Liver (tissue), 9 donors: ENCODE results near the gene CIAO3. TPM values are rescaled to one million over a fixed set of nuclear protein-coding genes. Genes with fewer than 3 reads are reported as not detected.

Experiments used
- DNase-seq: peaks from one replicate; pipeline ENCODE4 v3.0.0-alpha.2; 2017; ENCODE audit warnings: low spot score
- H3K27ac ChIP-seq, 2 donors: one replicate each; pipeline ENCODE4 v1.7.0; 2013; ENCODE audit warnings: inconsistent platforms in 2 of 2, low read length in 2 of 2, control low read depth in 1 of 2, low read depth in 1 of 2, mild to moderate bottlenecking in 1 of 2
- H3K27me3 ChIP-seq, 4 donors: one replicate each; pipeline versions ENCODE4 v1.6.1 to v1.7.0; 2013; ENCODE audit warnings: low read length in 3 of 4, inconsistent platforms in 1 of 4, mild to moderate bottlenecking in 1 of 4, moderate library complexity in 1 of 4; ENCODE audit not compliant: control insufficient read depth in 4 of 4, insufficient read depth in 4 of 4
- H3K36me3 ChIP-seq, 4 donors: one replicate each; pipeline versions ENCODE4 v1.6.1 to v1.7.0; 2013; ENCODE audit warnings: low read length in 3 of 4, mild to moderate bottlenecking in 3 of 4, low read depth in 1 of 4, moderate library complexity in 1 of 4; ENCODE audit not compliant: control insufficient read depth in 4 of 4, insufficient read depth in 3 of 4
- H3K4me1 ChIP-seq, 4 donors: one replicate each; pipeline versions ENCODE4 v1.6.1 to v1.7.0; 2013; ENCODE audit warnings: low read length in 3 of 4, mild to moderate bottlenecking in 3 of 4, moderate library complexity in 1 of 4; ENCODE audit not compliant: control insufficient read depth in 4 of 4, insufficient read depth in 4 of 4
- H3K4me3 ChIP-seq, 3 donors: one replicate each; pipeline versions ENCODE4 v1.6.1 to v1.7.0; 2013; ENCODE audit warnings: low read length in 3 of 3, control low read depth in 1 of 3, low read depth in 1 of 3, mild to moderate bottlenecking in 1 of 3
- H3K9ac ChIP-seq, 2 donors: one replicate each; pipeline ENCODE4 v1.7.0; 2013; ENCODE audit warnings: low read length in 2 of 2, mild to moderate bottlenecking in 2 of 2, moderate library complexity in 2 of 2, control low read depth in 1 of 2, low read depth in 1 of 2
- H3K9me3 ChIP-seq, 4 donors: one replicate each; pipeline versions ENCODE4 v1.6.1 to v1.7.0; 2013; ENCODE audit warnings: low read length in 3 of 4; ENCODE audit not compliant: control insufficient read depth in 4 of 4
- ATF3 ChIP-seq: IDR thresholded peaks from 2 replicates; pipeline ENCODE4 v1.6.1; 2016; ENCODE audit warnings: antibody characterized with exemption
- CTCF ChIP-seq: fragments of 150-350 bp; IDR thresholded peaks from 2 replicates; pipeline ENCODE4 v1.5.1; 2017; ENCODE audit warnings: improper control_type of control experiment, low read depth, low read length; ENCODE audit not compliant: missing input control
- EGR1 ChIP-seq, 2 donors: IDR thresholded peaks; 2 replicates each; pipeline ENCODE4 v1.6.1; 2016 to 2018; ENCODE audit warnings: antibody characterized with exemption in 2 of 2, low read depth in 2 of 2
- FOXA1 ChIP-seq: IDR thresholded peaks from 2 replicates; pipeline ENCODE4 v1.6.1; 2016; ENCODE audit warnings: antibody characterized with exemption
- FOXA2 ChIP-seq: IDR thresholded peaks from 2 replicates; pipeline ENCODE4 v1.6.1; 2016; ENCODE audit warnings: antibody characterized with exemption
- GABPA ChIP-seq, 2 donors: IDR thresholded peaks in 1 of 2; conservative IDR thresholded peaks in 1 of 2; 2 replicates each; pipeline ENCODE4 v1.6.1; 2016; ENCODE audit warnings: antibody characterized with exemption in 2 of 2, mild to moderate bottlenecking in 1 of 2, moderate library complexity in 1 of 2
- HNF4G ChIP-seq: IDR thresholded peaks from 2 replicates; pipeline ENCODE4 v1.6.1; 2016; ENCODE audit warnings: antibody characterized with exemption
- JUND ChIP-seq, 2 donors: IDR thresholded peaks; 2 replicates each; pipeline ENCODE4 v1.6.1; 2016; ENCODE audit warnings: antibody characterized with exemption in 2 of 2
- MAX ChIP-seq: IDR thresholded peaks from 2 replicates; pipeline ENCODE4 v1.6.1; 2016; ENCODE audit warnings: antibody characterized with exemption
- RAD21 ChIP-seq, 2 donors: IDR thresholded peaks; 2 replicates each; pipeline ENCODE4 v1.6.1; 2016; ENCODE audit warnings: antibody characterized with exemption in 2 of 2, mild to moderate bottlenecking in 2 of 2
- REST ChIP-seq: IDR thresholded peaks from 2 replicates; pipeline ENCODE4 v1.6.1; 2016; ENCODE audit warnings: antibody characterized with exemption, mild to moderate bottlenecking
- RXRA ChIP-seq, 2 donors: IDR thresholded peaks; 2 replicates each; pipeline ENCODE4 v1.6.1; 2017 to 2018; ENCODE audit warnings: antibody characterized with exemption in 2 of 2, mild to moderate bottlenecking in 1 of 2
- SP1 ChIP-seq: IDR thresholded peaks from 2 replicates; pipeline ENCODE4 v1.6.1; 2018; ENCODE audit warnings: antibody characterized with exemption, mild to moderate bottlenecking
- TAF1 ChIP-seq: conservative IDR thresholded peaks from 2 replicates; pipeline ENCODE4 v1.6.1; 2016; ENCODE audit warnings: antibody characterized with exemption, mild to moderate bottlenecking
- YY1 ChIP-seq: IDR thresholded peaks from 2 replicates; pipeline ENCODE4 v1.6.1; 2016; ENCODE audit warnings: antibody characterized with exemption, mild to moderate bottlenecking
- ZBTB33 ChIP-seq: IDR thresholded peaks from 2 replicates; pipeline ENCODE4 v1.6.1; 2016; ENCODE audit warnings: antibody characterized with exemption
- WGBS: extraction: QIAGEN DNeasy Blood & Tissue Kit; methylation state at CpG from one replicate; pipeline ENCODE4 v1.1.7; 2013; 5-methylcytosine and 5-hydroxymethylcytosine counted together
- polyA plus RNA-seq, 2 donors: library from polyadenylated mRNA; stranded (reverse) in 1 of 2; unstranded in 1 of 2; fragments of 200-250 nt in 1 of 2; fragments of >200 nt in 1 of 2; fragmentation: Nextera tagmentation in 1 of 2; extraction: Ambion mirVana in 1 of 2; gene quantifications; one replicate each; pipeline versions ENCODE4 v1.2.1 to v1.2.3, GENCODE V29; 2013 to 2015
- total RNA-seq, 2 donors: library from RNA; depleted of rRNA; stranded (reverse); fragments of >200 nt; gene quantifications; one replicate each; pipeline ENCODE4 v1.2.3, GENCODE V29; 2014
- donor health status: healthy.
- donor health status: healthy.
- donor health status: healthy.
- donor health status: healthy.
- donor health status: healthy.

The CIAO3 gene
- total and polyA plus RNA-seq, 4 donors, result 13.2 to 24.3 (median 16.5) TPM

- DNase-seq, result no peak
- Histone ChIP-seq H3K27me3 (peaks cover 4 to 17% (median 13%) of the 10 kb centered on the region in 4 donors), H3K36me3 (no peaks in the 10 kb centered on the region), H3K27ac (no peak within 1 kb of the TSS), H3K9me3 (no peaks in the 10 kb centered on the region), H3K4me3 (peak within 1 kb of the TSS in 1 of 3 donors; percentile 15), H3K4me1 (peaks cover 0 to 3% (median 0%) of the 10 kb centered on the region in 4 donors), H3K9ac (no peak within 1 kb of the TSS)
- 2% methylated on average over 115 of the region's 115 CpGs for WGBS
- no peak for TF ChIP-seq JUND (IDR thresholded peaks at IDR 0.05)
- no peak for TF ChIP-seq FOXA1
- no peak for TF ChIP-seq RAD21 (IDR thresholded peaks at IDR 0.05)
- no peak for TF ChIP-seq ZBTB33
- no peak for TF ChIP-seq ATF3
- no peak for TF ChIP-seq FOXA2
- TF ChIP-seq CTCF, result no peak
- TF ChIP-seq RXRA (IDR thresholded peaks at IDR 0.05), result no peak
- TF ChIP-seq GABPA (IDR thresholded peaks at IDR 0.05 in 1 of 2, conservative IDR thresholded peaks at IDR 0.05 in 1 of 2), result no peak
- no peak for TF ChIP-seq EGR1 (IDR thresholded peaks at IDR 0.05; ENCODE audit: low read depth in 2 of 2)
- TF ChIP-seq MAX, result no peak
- TF ChIP-seq REST, result no peak
- TF ChIP-seq TAF1, result no peak
- TF ChIP-seq YY1, result no peak
- TF ChIP-seq SP1, result no peak
- no peak for TF ChIP-seq HNF4G
These were observed 35.2 kb downstream of the CIAO3 start, which contains the start of gene FBXL16 for GRCh38 chr16:705431-706188. FBXL16 (minus strand) TSS chr16:705801; CDS start chr16:697405, 8,396 bp downstream.
